Tibial nerve (tissue), 4 donors: Measurements from ENCODE around the gene JPT2. TPM values are rescaled to one million over a fixed set of nuclear protein-coding genes. Genes with fewer than 3 reads are reported as not detected.

Experiments
- DNase-seq, 2 donors: peaks; one replicate each; pipeline ENCODE4 v3.0.0-alpha.2; 2019; ENCODE audit warnings: low spot score in 2 of 2
- H3K27ac ChIP-seq, 4 donors: fragments of 200-600 bp; sonication (generic) in 3 of 4; one replicate each; pipeline ENCODE4 v1.5.1; 2017 to 2019; ENCODE audit warnings: mild to moderate bottlenecking in 1 of 4
- H3K27me3 ChIP-seq, 2 donors: fragments of 200-600 bp; sonication (generic) in 1 of 2; one replicate each; pipeline versions ENCODE4 v1.5.1 to v1.6.0; 2017 to 2019
- H3K36me3 ChIP-seq, 3 donors: fragments of 200-600 bp; sonication (generic); one replicate each; pipeline ENCODE4 v1.5.1; 2018 to 2019
- H3K4me1 ChIP-seq, 4 donors: fragments of 200-600 bp; sonication (generic) in 3 of 4; one replicate each; pipeline ENCODE4 v1.5.1; 2017 to 2019
- H3K4me3 ChIP-seq, 4 donors: fragments of 200-600 bp; sonication (generic) in 3 of 4; one replicate each; pipeline ENCODE4 v1.5.1; 2017 to 2019; ENCODE audit warnings: mild to moderate bottlenecking in 1 of 4, moderate library complexity in 1 of 4
- H3K9me3 ChIP-seq, 4 donors: fragments of 200-600 bp; sonication (generic) in 3 of 4; one replicate each; pipeline ENCODE4 v1.5.1; 2017 to 2019
- CTCF ChIP-seq, 5 experiments: fragments of 200-600 bp in 3 of 5; fragments of 450-650 bp in 2 of 5; sonication (generic) in 3 of 5; IDR thresholded peaks; one replicate each; pipeline ENCODE4 v1.5.1; 2016 to 2019; ENCODE audit warnings: antibody characterized with exemption in 5 of 5, mild to moderate bottlenecking in 3 of 5, moderate library complexity in 2 of 5
- EP300 ChIP-seq, 2 donors: sonication (generic); formaldehyde crosslinking; IDR thresholded peaks; one replicate each; pipeline ENCODE4 v1.6.1; 2017; ENCODE audit warnings: antibody characterized with exemption in 2 of 2, mild to moderate bottlenecking in 1 of 2
- POLR2A ChIP-seq, 2 donors: fragments of 450-650 bp; IDR thresholded peaks; one replicate each; pipeline ENCODE4 v1.6.1; 2017; ENCODE audit warnings: antibody characterized with exemption in 2 of 2, mild to moderate bottlenecking in 2 of 2, moderate library complexity in 2 of 2
- WGBS, 2 donors: methylation state at CpG; one replicate each; pipeline ENCODE4 v1.1.5; 2018; 5-methylcytosine and 5-hydroxymethylcytosine counted together
- total RNA-seq, 4 donors: library from RNA; depleted of rRNA; stranded (reverse); fragments of >200 nt; gene quantifications; one replicate each; pipeline ENCODE4 v1.1.0, GENCODE V29; 2016

Gene JPT2
- total RNA-seq, 4 donors from 2014 or later, result 15.0 to 28.9 (median 16.1) TPM

GRCh38 chr16:1708083-1708767, 30.1 kb downstream of the JPT2 start:
- Histone ChIP-seq H3K27ac (peak overlapping the region in 2 of 4 donors; percentile 87 to 92), H3K27me3 (no peaks in the 10 kb centered on the region), H3K4me3 (peak overlapping the region in 1 of 4 donors; percentile 83), H3K9me3 (no peaks in the 10 kb centered on the region), H3K4me1 (peaks cover 0 to 53% (median 25%) of the 10 kb centered on the region in 4 donors), H3K36me3 (peaks cover 0 to 5% (median 0%) of the 10 kb centered on the region in 3 donors)
- no peak for DNase-seq
- WGBS, 2 donors, result 77 to 82% methylated on average over 15 to 18 of the region's 18 CpGs
- TF ChIP-seq CTCF (IDR thresholded peaks at IDR 0.05), result no peak
- TF ChIP-seq EP300 (IDR thresholded peaks at IDR 0.05), result no peak
- no peak for TF ChIP-seq POLR2A (IDR thresholded peaks at IDR 0.05)

- no peaks in the 10 kb centered on the region for H3K27me3 ChIP-seq
- no peak overlapping the region for H3K27ac ChIP-seq
- H3K4me3 ChIP-seq, result no peak overlapping the region
- 78 to 79% methylated on average over 13 of the region's 13 CpGs for WGBS, 2 donors
- DNase-seq, result no peak
- H3K36me3 ChIP-seq, result peaks cover 0 to 5% (median 0%) of the 10 kb centered on the region in 3 donors
- TF ChIP-seq EP300 (IDR thresholded peaks at IDR 0.05), result no peak
- no peak for TF ChIP-seq POLR2A (IDR thresholded peaks at IDR 0.05)
- no peak for TF ChIP-seq CTCF (IDR thresholded peaks at IDR 0.05)
- H3K4me1 ChIP-seq, result peaks cover 0 to 53% (median 27%) of the 10 kb centered on the region in 4 donors
- H3K9me3 ChIP-seq, result no peaks in the 10 kb centered on the region
These were observed 30.7 kb downstream of the JPT2 start for GRCh38 chr16:1708768-1709180.

GRCh38 chr16:1709356-1709755, 31.3 kb downstream of the JPT2 start:
- Histone ChIP-seq H3K9me3 (no peaks in the 10 kb centered on the region), H3K27me3 (no peaks in the 10 kb centered on the region), H3K4me1 (peaks cover 0 to 53% (median 27%) of the 10 kb centered on the region in 4 donors), H3K27ac (no peak overlapping the region), H3K4me3 (no peak overlapping the region), H3K36me3 (peaks cover 0 to 5% (median 0%) of the 10 kb centered on the region in 3 donors)
- no peak for TF ChIP-seq CTCF (IDR thresholded peaks at IDR 0.05)
- no peak for TF ChIP-seq POLR2A (IDR thresholded peaks at IDR 0.05)
- no peak for TF ChIP-seq EP300 (IDR thresholded peaks at IDR 0.05)
- DNase-seq, result no peak
- WGBS, 2 donors, result 71 to 72% methylated on average over 12 to 14 of the region's 15 CpGs

- Histone ChIP-seq H3K9me3 (no peaks in the 10 kb centered on the region), H3K4me1 (peaks cover 0 to 55% (median 20%) of the 10 kb centered on the region in 4 donors), H3K4me3 (no peak overlapping the region), H3K27ac (no peak overlapping the region), H3K27me3 (no peaks in the 10 kb centered on the region), H3K36me3 (peaks cover 0 to 5% (median 0%) of the 10 kb centered on the region in 3 donors)
- TF ChIP-seq EP300 (IDR thresholded peaks at IDR 0.05) (no peak), POLR2A (IDR thresholded peaks at IDR 0.05) (no peak), CTCF (IDR thresholded peaks at IDR 0.05) (no peak)
- DNase-seq, result no peak
- 83 to 85% methylated on average over 17 of the region's 17 CpGs for WGBS, 2 donors
These were observed 32.9 kb downstream of the JPT2 start for GRCh38 chr16:1710811-1711507.

- Histone ChIP-seq H3K9me3 (no peaks in the 10 kb centered on the region), H3K27ac (no peak overlapping the region), H3K4me3 (no peak overlapping the region), H3K36me3 (peaks cover 0 to 5% (median 0%) of the 10 kb centered on the region in 3 donors), H3K27me3 (no peaks in the 10 kb centered on the region), H3K4me1 (peaks cover 0 to 46% (median 12%) of the 10 kb centered on the region in 4 donors)
- WGBS, 2 donors, result 70 to 77% methylated on average over 14 of the region's 14 CpGs
- DNase-seq, result no peak
- TF ChIP-seq CTCF (IDR thresholded peaks at IDR 0.05) (no peak), EP300 (IDR thresholded peaks at IDR 0.05) (no peak), POLR2A (IDR thresholded peaks at IDR 0.05) (no peak)
These were observed 34.7 kb downstream of the JPT2 start for GRCh38 chr16:1712791-1713261.
